HG02610 (cell line): ENCODE data around the gene SEPTIN11.
A peak's percentile ranks its signal among the peaks of the same experiment; 100 is the strongest.
"Not testable (repeated sequence)": the region's sequence is repeated elsewhere in the genome, so short reads cannot be mapped to it uniquely, and the experiment has no call there.

Experiments
- ATAC-seq: cut with Tn5 transposase; IDR thresholded peaks from one replicate; pipeline ENCODE4 v1.9.1; 2021; ENCODE audit warnings: mild to moderate bottlenecking, moderate library complexity; ENCODE audit not compliant: unreplicated experiment

Gene SEPTIN11

GRCh38 chr4:76951672-76952010 lies 2.1 kb downstream of the SEPTIN11 start:
- no peak for ATAC-seq

GRCh38 chr4:76952071-76952470 lies 2.5 kb downstream of the SEPTIN11 start:
- no peak for ATAC-seq

- no peak for ATAC-seq
These were observed 3.4 kb downstream of the SEPTIN11 start for GRCh38 chr4:76952656-76953582.

GRCh38 chr4:76953956-76954355 lies 4.4 kb downstream of the SEPTIN11 start:
- no peak for ATAC-seq

- ATAC-seq: no peak
These were observed 4.9 kb downstream of the SEPTIN11 start for GRCh38 chr4:76954489-76954888.

- ATAC-seq: no peak
These were observed 5.6 kb downstream of the SEPTIN11 start for GRCh38 chr4:76955182-76955581.

GRCh38 chr4:76957004-76957738 lies 7.6 kb downstream of the SEPTIN11 start:
- no peak for ATAC-seq

- no peak for ATAC-seq
These were observed 9.3 kb downstream of the SEPTIN11 start for GRCh38 chr4:76958891-76959290.

- ATAC-seq: peak; percentile 93
These were observed 10.5 kb downstream of the SEPTIN11 start for GRCh38 chr4:76960014-76960413.

GRCh38 chr4:76962406-76963130 lies 13.0 kb downstream of the SEPTIN11 start:
- no peak for ATAC-seq

GRCh38 chr4:76963131-76963750 lies 13.7 kb downstream of the SEPTIN11 start:
- ATAC-seq: no peak

- not testable (repeated sequence) for ATAC-seq
These were observed 14.4 kb downstream of the SEPTIN11 start for GRCh38 chr4:76963927-76964326.

- ATAC-seq: no peak
These were observed 15.2 kb downstream of the SEPTIN11 start for GRCh38 chr4:76964769-76965168.

GRCh38 chr4:76965866-76966579 lies 16.5 kb downstream of the SEPTIN11 start:
- no peak for ATAC-seq

GRCh38 chr4:76968937-76969336 lies 19.4 kb downstream of the SEPTIN11 start:
- no peak for ATAC-seq

- ATAC-seq: no peak
These were observed 19.9 kb downstream of the SEPTIN11 start for GRCh38 chr4:76969495-76969894.

- ATAC-seq: no peak
These were observed 20.5 kb downstream of the SEPTIN11 start for GRCh38 chr4:76969941-76970529.

GRCh38 chr4:76972306-76972705 lies 22.8 kb downstream of the SEPTIN11 start:
- ATAC-seq: no peak

GRCh38 chr4:76974150-76974549 lies 24.6 kb downstream of the SEPTIN11 start:
- no peak for ATAC-seq

GRCh38 chr4:76977113-76977512 lies 27.6 kb downstream of the SEPTIN11 start:
- ATAC-seq: no peak
